ENCODE measurements around the gene THRB.
"Not testable (repeated sequence)": the region's sequence is repeated elsewhere in the genome, so short reads cannot be mapped to it uniquely, and the experiment has no call there.

THRB gene

DNA sequence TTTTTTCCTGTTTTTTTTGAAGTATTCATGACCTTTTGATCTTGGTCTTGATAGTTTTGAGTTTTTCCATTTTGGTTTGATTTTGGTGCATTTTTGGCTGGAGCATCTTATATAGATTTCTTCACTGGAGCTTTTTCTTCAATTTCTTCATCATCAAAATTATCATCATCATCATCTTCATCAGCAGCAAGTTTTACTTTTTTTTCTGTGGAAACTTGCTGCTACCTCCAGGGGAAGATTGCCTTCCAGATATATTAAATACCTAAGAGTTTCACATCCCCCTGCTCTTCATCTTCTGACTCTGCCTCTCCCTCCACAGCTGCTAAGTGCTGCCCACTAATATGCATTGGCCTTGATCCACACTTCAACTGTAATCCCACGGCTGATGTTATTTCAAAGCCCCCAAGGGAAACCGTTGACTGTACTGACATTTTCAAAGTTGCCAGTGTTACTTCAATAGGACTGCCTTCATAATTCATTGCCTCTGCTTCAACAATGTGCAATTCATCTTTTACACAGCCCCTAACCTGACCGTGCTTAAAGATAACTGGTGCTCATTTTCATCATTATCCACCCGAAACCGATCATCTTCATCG lies 397.9 kb downstream of the THRB start:
- no peak for DNase-seq (ENCODE audit: low read depth)

DNA sequence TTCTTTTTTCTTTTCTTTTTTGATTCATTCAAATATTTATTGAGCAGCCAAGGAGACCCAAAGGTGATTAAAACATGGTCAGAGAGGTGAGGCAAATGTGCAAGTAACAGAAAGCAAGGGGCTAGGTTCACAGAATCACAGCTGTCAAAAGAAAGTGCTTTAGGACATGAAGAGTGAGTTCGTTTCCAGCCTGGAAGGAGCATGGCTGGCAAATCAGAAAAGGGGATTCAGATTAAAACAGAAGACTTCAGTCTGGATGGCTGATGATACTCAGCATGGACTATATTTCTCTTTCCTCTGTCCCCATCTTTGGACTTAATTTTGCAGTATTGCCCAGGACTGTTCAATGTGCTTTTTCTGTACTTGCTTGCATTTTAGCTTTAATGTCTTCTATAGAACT lies 398.4 kb downstream of the THRB start:
- DNase-seq (ENCODE audit: low read depth): no peak

DNA sequence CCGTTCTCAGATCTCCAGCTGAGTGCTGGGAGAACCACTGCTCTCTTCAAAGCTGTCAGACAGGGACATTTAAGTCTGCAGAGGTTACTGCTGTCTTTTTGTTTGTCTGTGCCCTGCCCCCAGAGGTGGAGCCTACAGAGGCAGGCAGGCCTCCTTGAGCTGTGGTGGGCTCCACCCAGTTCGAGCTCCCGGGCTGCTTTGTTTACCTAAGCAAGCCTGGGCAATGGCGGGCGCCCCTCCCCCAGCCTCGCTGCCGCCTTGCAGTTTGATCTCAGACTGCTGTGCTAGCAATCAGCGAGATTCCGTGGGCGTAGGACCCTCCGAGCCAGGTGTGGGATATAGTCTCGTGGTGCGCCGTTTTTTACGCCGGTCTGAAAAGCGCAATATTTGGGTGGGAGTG lies 399.8 kb downstream of the THRB start:
- not testable (repeated sequence) for DNase-seq (ENCODE audit: low read depth)

DNA sequence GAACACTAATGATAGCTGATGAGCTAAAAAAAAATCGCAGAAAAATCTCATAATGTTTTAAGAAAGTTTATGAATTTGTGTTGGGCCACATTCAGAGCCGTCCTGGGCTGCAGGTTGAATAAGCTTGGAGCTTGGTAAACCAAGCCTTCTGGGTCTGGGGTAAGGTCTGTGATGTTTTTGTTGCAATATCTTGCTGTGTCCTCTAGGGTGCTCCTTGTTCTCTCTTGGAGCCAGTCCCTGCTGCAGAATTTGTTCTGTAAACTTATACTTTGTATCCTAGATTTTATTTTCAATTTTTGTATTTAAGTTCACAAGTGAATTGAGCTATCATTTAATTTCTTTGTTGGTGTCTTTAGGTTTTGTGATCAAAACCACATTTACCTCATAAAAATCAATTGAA lies 405.9 kb downstream of the THRB start:
- DNase-seq (ENCODE audit: low read depth): no peak

DNA sequence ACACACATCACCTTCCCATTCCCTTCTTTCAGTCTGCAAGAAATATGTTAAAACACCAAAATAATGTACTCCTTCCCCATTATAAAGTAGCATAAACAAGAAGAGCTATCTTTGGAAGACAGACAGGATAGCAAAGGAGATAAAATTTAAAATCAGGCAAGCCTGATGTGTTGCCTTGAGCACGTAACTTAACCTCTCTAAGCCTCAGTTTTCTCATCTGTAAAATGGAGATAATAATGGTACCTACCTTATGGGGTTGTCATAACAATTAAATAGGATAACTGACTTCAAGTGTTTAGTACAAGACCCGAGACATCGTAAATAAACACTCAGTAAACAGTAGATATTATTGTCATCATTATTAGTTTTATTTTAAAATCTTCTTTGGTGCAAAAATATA lies 407.2 kb downstream of the THRB start:
- DNase-seq (ENCODE audit: low read depth): no peak

DNA sequence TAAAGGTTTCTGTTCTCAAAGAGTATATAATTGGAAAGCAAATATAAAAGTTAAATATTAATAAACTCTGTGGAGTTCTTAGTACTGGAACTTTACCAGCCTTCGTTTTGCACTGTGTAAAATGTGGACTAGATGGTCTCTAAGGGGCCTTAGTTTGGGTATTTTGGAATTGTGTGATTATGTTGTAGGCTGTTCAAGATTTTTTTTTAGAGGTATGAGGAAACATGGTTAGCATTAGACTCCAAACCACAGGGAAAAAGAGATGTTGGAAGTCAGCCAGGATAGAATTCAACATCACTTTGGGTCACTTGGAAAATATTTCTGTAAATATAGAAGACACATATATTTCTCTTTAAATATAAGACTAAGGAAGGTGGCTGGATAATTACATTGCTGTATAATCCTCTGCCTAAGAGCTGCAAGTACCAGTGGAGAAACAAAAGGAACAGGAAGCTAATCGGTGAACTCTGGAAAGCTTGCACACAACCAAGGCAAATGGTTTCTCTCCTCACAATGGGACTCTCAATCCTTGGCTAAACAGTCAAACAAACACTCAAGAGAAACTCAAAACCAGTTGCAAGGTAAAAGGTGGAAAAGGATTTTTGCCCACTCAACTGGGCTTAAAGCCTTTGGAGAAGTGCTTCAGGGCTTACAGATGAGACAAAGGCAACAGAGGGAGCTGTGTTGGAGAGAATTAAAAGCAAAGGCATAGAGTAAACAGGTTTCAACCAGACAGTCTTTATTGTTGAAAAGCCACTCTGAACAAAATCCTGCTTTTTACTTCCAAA lies 407.8 kb downstream of the THRB start:
- DNase-seq (ENCODE audit: low read depth): no peak

DNA sequence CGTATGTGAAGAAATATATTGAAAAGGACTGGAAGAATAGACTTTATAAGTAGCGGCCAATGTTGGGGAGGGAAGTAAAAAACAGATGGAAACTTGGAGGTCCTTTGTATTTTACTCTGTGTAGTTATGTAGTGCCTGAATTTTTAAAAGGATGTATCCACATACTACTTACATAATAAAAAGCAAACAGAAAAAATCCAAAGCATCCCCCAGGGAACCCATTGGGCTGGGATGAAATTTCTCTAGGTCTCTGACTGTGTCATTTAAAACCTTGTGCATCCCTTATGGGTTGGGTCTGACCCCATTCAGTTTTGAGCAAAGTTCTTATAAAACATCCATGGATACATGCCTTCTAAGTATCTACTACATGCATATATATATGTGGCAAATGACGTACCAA lies 408.4 kb downstream of the THRB start:
- no peak for DNase-seq (ENCODE audit: low read depth)

DNA sequence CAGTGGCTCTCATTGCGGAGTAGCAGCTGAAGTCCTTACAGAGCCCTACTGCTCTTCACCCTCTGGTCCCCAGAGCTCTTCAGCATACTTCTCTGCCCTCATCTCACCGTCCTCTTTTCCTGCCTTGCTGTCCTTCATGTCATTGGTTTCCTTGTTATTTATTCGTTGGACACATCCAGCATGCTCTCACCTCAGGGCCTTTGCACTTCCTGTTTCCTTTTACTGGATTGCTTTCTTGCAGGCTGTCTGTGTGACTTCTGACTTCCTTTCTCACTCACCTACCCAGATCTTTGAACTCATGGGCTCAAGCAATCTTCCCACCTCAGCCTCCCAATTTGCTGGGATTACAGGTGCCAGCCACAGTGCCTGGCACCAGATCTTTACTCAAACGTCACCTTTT lies 422.5 kb downstream of the THRB start:
- DNase-seq (ENCODE audit: low read depth): no peak

DNA sequence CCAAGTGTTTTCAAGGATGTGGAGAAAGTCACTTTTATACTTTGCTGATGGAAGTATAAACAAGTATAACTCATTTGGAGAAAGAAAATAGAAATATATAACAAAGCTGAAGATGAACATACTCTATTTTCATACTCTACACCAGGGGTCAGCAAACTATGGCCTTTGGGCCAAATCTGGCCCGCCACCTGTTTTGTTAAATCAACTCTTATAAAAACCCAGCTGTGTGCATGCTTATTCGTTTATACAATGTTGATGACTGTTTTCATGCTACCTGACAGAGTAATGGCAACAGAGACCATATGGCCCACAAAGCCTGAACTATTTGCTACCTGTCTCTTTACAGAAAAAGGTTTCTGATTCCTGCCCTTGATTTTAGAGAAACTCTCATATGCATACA lies 425.6 kb downstream of the THRB start:
- no peak for DNase-seq (ENCODE audit: low read depth)

DNA sequence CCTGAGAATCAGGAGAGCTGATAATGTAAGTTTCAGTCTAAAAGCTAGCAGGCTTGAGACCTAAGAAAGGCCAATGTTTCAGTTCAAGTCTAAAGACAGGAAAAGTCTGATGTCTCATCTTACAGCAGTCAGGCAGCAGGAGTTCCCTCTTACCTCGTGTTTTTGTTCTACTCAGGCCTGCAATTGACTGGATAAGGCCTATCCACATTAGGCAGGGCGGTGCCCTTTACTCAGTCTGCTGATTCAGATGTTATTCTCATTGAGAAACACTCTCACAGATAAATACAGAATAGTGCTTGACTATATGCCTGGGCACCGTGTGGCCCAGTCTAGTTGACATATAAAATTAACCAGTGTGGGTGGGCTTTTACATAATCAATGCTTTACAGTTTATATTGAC lies 427.2 kb downstream of the THRB start:
- no peak for DNase-seq (ENCODE audit: low read depth)

Measured in HS-27A (cell line).